H9 (cell line): ENCODE data around the gene USP5. TPM values are rescaled to one million over a fixed set of nuclear protein-coding genes. Genes with fewer than 3 reads are reported as not detected.

ENCODE experiments used
- DNase-seq: peaks from one replicate; pipeline ENCODE4 v3.0.0-alpha.2; 2017
- H2AFZ ChIP-seq: one replicate; pipeline ENCODE4 v1.6.1; 2013; ENCODE audit warnings: mild to moderate bottlenecking, low read length, control low read depth, moderate library complexity
- H2AK5ac ChIP-seq: 2 replicates; pipeline ENCODE4 v1.6.1; 2013; ENCODE audit warnings: low read length, control low read depth, mixed read lengths; ENCODE audit not compliant: insufficient read length
- H2BK120ac ChIP-seq: one replicate; pipeline ENCODE4 v1.6.1; 2013; ENCODE audit warnings: low read depth, mild to moderate bottlenecking, low read length, control low read depth, inconsistent platforms; ENCODE audit not compliant: poor library complexity, severe bottlenecking
- H2BK12ac ChIP-seq: 2 replicates; pipeline ENCODE4 v1.6.1; 2013; ENCODE audit warnings: low read length, control low read depth, mixed read lengths, low read depth; ENCODE audit not compliant: insufficient read length
- H2BK15ac ChIP-seq: 2 replicates; pipeline ENCODE4 v1.6.1; 2013; ENCODE audit warnings: low read depth, low read length, control low read depth
- H2BK20ac ChIP-seq: one replicate; pipeline ENCODE4 v1.6.1; 2013; ENCODE audit warnings: low read depth, mild to moderate bottlenecking, low read length, control low read depth, inconsistent platforms; ENCODE audit not compliant: poor library complexity, severe bottlenecking
- H2BK5ac ChIP-seq: 2 replicates; pipeline ENCODE4 v1.6.1; 2013; ENCODE audit warnings: low read length, control low read depth, mixed read lengths; ENCODE audit not compliant: insufficient read length
- H3K14ac ChIP-seq: 2 replicates; pipeline ENCODE4 v1.6.1; 2013; ENCODE audit warnings: low read length, control low read depth; ENCODE audit not compliant: insufficient read depth
- H3K18ac ChIP-seq: 2 replicates; pipeline ENCODE4 v1.6.1; 2013; ENCODE audit warnings: low read depth, mild to moderate bottlenecking, mixed read lengths, low read length, control low read depth; ENCODE audit not compliant: insufficient read length
- H3K23ac ChIP-seq: 2 replicates; pipeline ENCODE4 v1.6.1; 2013; ENCODE audit warnings: low read length, control low read depth, mixed read lengths, low read depth; ENCODE audit not compliant: insufficient read length
- H3K23me2 ChIP-seq: 2 replicates; pipeline ENCODE4 v1.6.1; 2013; ENCODE audit warnings: low read depth, mild to moderate bottlenecking, mixed read lengths, low read length, control low read depth; ENCODE audit not compliant: insufficient read length, poor library complexity, severe bottlenecking
- H3K27ac ChIP-seq: 2 replicates; pipeline ENCODE4 v1.5.1; 2013; ENCODE audit warnings: low read length, control low read depth, mixed read lengths, low read depth; ENCODE audit not compliant: insufficient read length
- H3K27me3 ChIP-seq: 2 replicates; pipeline ENCODE4 v1.6.1; 2013; ENCODE audit warnings: low read length, control low read depth, inconsistent platforms; ENCODE audit not compliant: insufficient read depth
- H3K4ac ChIP-seq: 2 replicates; pipeline ENCODE4 v1.6.1; 2013; ENCODE audit warnings: low read depth, mild to moderate bottlenecking, control low read depth, inconsistent platforms, low read length, moderate library complexity
- H3K4me1 ChIP-seq: 2 replicates; pipeline ENCODE4 v1.6.1; 2013; ENCODE audit warnings: low read length, control low read depth, inconsistent platforms; ENCODE audit not compliant: insufficient read depth
- H3K4me2 ChIP-seq: 2 replicates; pipeline ENCODE4 v1.6.1; 2013; ENCODE audit warnings: low read length, control low read depth, mixed read lengths; ENCODE audit not compliant: insufficient read length, insufficient read depth
- H3K56ac ChIP-seq: 2 replicates; pipeline ENCODE4 v1.6.1; 2013; ENCODE audit warnings: low read depth, mild to moderate bottlenecking, mixed read lengths, low read length, control low read depth; ENCODE audit not compliant: insufficient read length
- H3K79me1 ChIP-seq: 2 replicates; pipeline ENCODE4 v1.6.1; 2013; ENCODE audit warnings: low read depth, mild to moderate bottlenecking, moderate library complexity, low read length, control low read depth, inconsistent platforms; ENCODE audit not compliant: insufficient read depth, poor library complexity, severe bottlenecking
- H3K79me2 ChIP-seq: 2 replicates; pipeline ENCODE4 v1.6.1; 2013; ENCODE audit warnings: low read length, control low read depth, inconsistent platforms; ENCODE audit not compliant: insufficient read depth
- H3K9ac ChIP-seq: 2 replicates; pipeline ENCODE4 v1.6.1; 2013; ENCODE audit warnings: low read length, control low read depth, mixed read lengths; ENCODE audit not compliant: insufficient read length; ENCODE audit errors: extremely low read depth
- H3K9me3 ChIP-seq: one replicate; pipeline ENCODE4 v1.6.1; 2013; ENCODE audit warnings: low read depth, low read length, inconsistent platforms; ENCODE audit not compliant: control insufficient read depth
- H3T11ph ChIP-seq: one replicate; pipeline ENCODE4 v1.6.1; 2013; ENCODE audit warnings: mild to moderate bottlenecking, low read length, control low read depth, inconsistent platforms
- H4K20me1 ChIP-seq: one replicate; pipeline ENCODE4 v1.6.1; 2013; ENCODE audit not compliant: control insufficient read depth, insufficient read length, insufficient read depth
- H4K5ac ChIP-seq: 2 replicates; pipeline ENCODE4 v1.6.1; 2013; ENCODE audit warnings: low read depth, mild to moderate bottlenecking, mixed read lengths, low read length, control low read depth; ENCODE audit not compliant: insufficient read length
- H4K8ac ChIP-seq: replicated peaks from 2 replicates; pipeline ENCODE4 v1.6.1; 2013; ENCODE audit warnings: low read length, control low read depth, mixed read lengths, low read depth; ENCODE audit not compliant: insufficient read length
- H4K91ac ChIP-seq: 2 replicates; pipeline ENCODE4 v1.6.1; 2013; ENCODE audit warnings: low read depth, mild to moderate bottlenecking, moderate library complexity, mixed read lengths, low read length, control low read depth; ENCODE audit not compliant: insufficient read length
- H3K27ac Mint-ChIP-seq, 3 experiments: 2 replicates in 2 of 3; 3 replicates in 1 of 3; pipeline ENCODE4 v1.8.0; 2020 to 2021; ENCODE audit warnings: mixed read lengths in 3 of 3, mild to moderate bottlenecking in 1 of 3, moderate library complexity in 1 of 3
- H3K27me3 Mint-ChIP-seq: 2 replicates; pipeline ENCODE4 v1.8.0; 2021; ENCODE audit warnings: low read depth, mild to moderate bottlenecking, moderate library complexity, mixed read lengths
- H3K36me3 Mint-ChIP-seq, 3 experiments: 2 replicates in 2 of 3; 3 replicates in 1 of 3; pipeline ENCODE4 v1.8.0; 2020 to 2021; ENCODE audit warnings: low read depth in 3 of 3, mixed read lengths in 3 of 3; ENCODE audit not compliant: insufficient read depth in 1 of 3
- H3K4me1 Mint-ChIP-seq, 2 experiments: 2 replicates each; pipeline ENCODE4 v1.8.0; 2020; ENCODE audit warnings: mixed read lengths in 2 of 2
- H3K4me3 Mint-ChIP-seq, 2 experiments: 2 replicates in 1 of 2; 3 replicates in 1 of 2; pipeline ENCODE4 v1.8.0; 2020 to 2021; ENCODE audit warnings: mild to moderate bottlenecking in 2 of 2, mixed read lengths in 2 of 2, moderate library complexity in 1 of 2
- H3K9me3 Mint-ChIP-seq, 2 experiments: 2 replicates in 1 of 2; 3 replicates in 1 of 2; pipeline ENCODE4 v1.8.0; 2020; ENCODE audit warnings: mild to moderate bottlenecking in 2 of 2, mixed read lengths in 2 of 2, moderate library complexity in 1 of 2
- CTCF ChIP-seq: fragments of 200-600 bp; sonication (generic); conservative IDR thresholded peaks from 3 replicates; pipeline ENCODE4 v1.8.0; 2021; ENCODE audit warnings: antibody characterized with exemption, mild to moderate bottlenecking
- WGBS: extraction: QIAGEN DNeasy Blood & Tissue Kit; methylation state at CpG from one replicate; pipeline ENCODE4 v1.1.7; 2013; ENCODE audit warnings: missing lambda C conversion rate, low lambda C conversion rate, mixed read lengths; ENCODE audit not compliant: insufficient read length; ENCODE audit errors: extremely low coverage; 5-methylcytosine and 5-hydroxymethylcytosine counted together
- total RNA-seq: library from RNA; stranded (reverse); gene quantifications from 2 replicates; pipeline ENCODE4 v1.2.1, GENCODE V29; 2021

USP5 gene
- total RNA-seq, 1 experiment from 2014 or later: 143 TPM

DNA sequence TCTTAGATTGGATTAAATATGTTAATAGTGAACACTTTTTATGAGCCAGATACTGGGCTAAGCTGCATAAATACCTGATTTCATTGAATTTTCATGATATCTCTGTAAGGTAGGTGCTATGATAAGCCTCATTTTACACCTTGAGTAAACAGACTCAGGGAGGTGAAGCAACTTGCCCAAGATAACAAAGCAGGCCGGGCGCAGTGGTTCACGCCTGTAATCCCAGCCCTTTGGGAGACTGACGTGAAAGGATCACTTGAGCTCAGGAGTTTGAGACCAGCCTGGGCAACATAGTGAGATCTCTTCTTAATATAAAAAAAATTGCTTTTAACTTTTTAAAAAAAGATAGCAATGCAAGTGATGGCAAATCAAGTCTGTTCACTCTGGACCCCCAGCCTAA lies 9.9 kb upstream of the USP5 start:
- Mint-ChIP-seq H3K9me3 (no peaks in the 10 kb centered on the region; a peak in 1 of 5 replicates), H3K27ac (no peak overlapping the region), H3K4me3 (no peak overlapping the region), H3K36me3 (peaks cover 28 to 75% (median 70%) of the 10 kb centered on the region in 3 experiments), H3K27me3 (no peaks in the 10 kb centered on the region), H3K4me1 (peaks cover 4 to 21% of the 10 kb centered on the region in 2 experiments; a peak in 3 of 4 replicates)
- Histone ChIP-seq H3K56ac (no peak overlapping the region), H3K27me3 (no peaks in the 10 kb centered on the region), H3K23ac (no peak overlapping the region), H2BK12ac (no peak overlapping the region), H3K18ac (no peak overlapping the region), H2AFZ (no peak overlapping the region), H3K27ac (no peak overlapping the region), H4K8ac (no peak overlapping the region), H2BK120ac (no peak overlapping the region), H2BK15ac (no peak overlapping the region), H4K20me1 (no peaks in the 10 kb centered on the region), H3K4me2 (no peak overlapping the region), H3K14ac (no peak overlapping the region), H2BK20ac (no peak overlapping the region), H3K4me1 (no peaks in the 10 kb centered on the region), H3K9me3 (no peaks in the 10 kb centered on the region), H3K4ac (no peak overlapping the region), H2BK5ac (no peak overlapping the region), H4K5ac (no peak overlapping the region), H2AK5ac (no peak overlapping the region), H4K91ac (no peak overlapping the region), H3K9ac (no peak overlapping the region), H3K79me2 (no peaks in the 10 kb centered on the region), H3K79me1 (no peaks in the 10 kb centered on the region), H3K23me2 (no peaks in the 10 kb centered on the region), H3T11ph (no peak overlapping the region)
- no peak for DNase-seq
- TF ChIP-seq CTCF: no peak
- WGBS: no CpG with 5 or more reads among the region's 4 CpGs
